Activated CD4-positive, alpha-beta T cell treated with anti-CD3 and anti-CD28 coated beads, Interleukin-2, Interleukin-4, amounts not matched to agents 100 ng/mL and 50 ng/mL, durations not matched to agents 16 hours and 8 hours (primary cell): Measurements from ENCODE around the gene ATXN1.
"Not testable (repeated sequence)": the region's sequence is repeated elsewhere in the genome, so short reads cannot be mapped to it uniquely, and the experiment has no call there.

Experiments
- DNase-seq: peaks from one replicate; pipeline ENCODE4 v3.0.0-alpha.2; 2020; ENCODE audit warnings: low spot score

ATXN1 gene

GRCh38 chr6:16473184-16473907, 287.9 kb downstream of the ATXN1 start:
- peak; percentile 68 for DNase-seq

GRCh38 chr6:16472349-16473069, 288.8 kb downstream of the ATXN1 start:
- DNase-seq: no peak

GRCh38 chr6:16471910-16472297, 289.4 kb downstream of the ATXN1 start:
- DNase-seq: no peak

- DNase-seq: peak; percentile 66
These were observed 289.9 kb downstream of the ATXN1 start for GRCh38 chr6:16471222-16471909.

GRCh38 chr6:16470502-16471221, 290.6 kb downstream of the ATXN1 start:
- no peak for DNase-seq

GRCh38 chr6:16468991-16469615, 292.2 kb downstream of the ATXN1 start:
- no peak for DNase-seq

- no peak for DNase-seq
These were observed 294.3 kb downstream of the ATXN1 start for GRCh38 chr6:16466800-16467553.

- no peak for DNase-seq
These were observed 297.2 kb downstream of the ATXN1 start for GRCh38 chr6:16464045-16464444.

- not testable (repeated sequence) for DNase-seq
These were observed 298.0 kb downstream of the ATXN1 start for GRCh38 chr6:16463246-16463645.

GRCh38 chr6:16461491-16461890, 299.8 kb downstream of the ATXN1 start:
- DNase-seq: no peak

GRCh38 chr6:16459472-16459871, 301.8 kb downstream of the ATXN1 start:
- DNase-seq: not testable (repeated sequence)

GRCh38 chr6:16452348-16452747, 308.9 kb downstream of the ATXN1 start:
- DNase-seq: peak; percentile 39

- DNase-seq: no peak
These were observed 310.4 kb downstream of the ATXN1 start for GRCh38 chr6:16450821-16451220.

- no peak for DNase-seq
These were observed 311.0 kb downstream of the ATXN1 start for GRCh38 chr6:16450285-16450684.

GRCh38 chr6:16446273-16446672, 315.0 kb downstream of the ATXN1 start:
- no peak for DNase-seq

- no peak for DNase-seq
These were observed 319.2 kb downstream of the ATXN1 start for GRCh38 chr6:16442031-16442430.

GRCh38 chr6:16441262-16441661, 320.0 kb downstream of the ATXN1 start:
- no peak for DNase-seq

GRCh38 chr6:16440636-16441212, 320.5 kb downstream of the ATXN1 start:
- no peak for DNase-seq

GRCh38 chr6:16438718-16439591, 322.3 kb downstream of the ATXN1 start:
- DNase-seq: peak; percentile 54

GRCh38 chr6:16437984-16438383, 323.3 kb downstream of the ATXN1 start:
- peak; percentile 48 for DNase-seq
